Endothelial cell of umbilical vein (primary cell): ENCODE results near the gene PLA2G2D. TPM values are rescaled to one million over a fixed set of nuclear protein-coding genes. Genes with fewer than 3 reads are reported as not detected.

ENCODE experiments used
- BruUV-seq: library from RNA; stranded (reverse); fragments of 400-500 nt; replicated peaks from 2 replicates; lab custom pipeline; 2021; lab: Mats Ljungman, UMichigan
- CTCF ChIA-PET: fragments of 300-600, 350-600 bp; sonication (Branson Sonifier 250); formaldehyde crosslinking; loops from one replicate; lab custom pipeline; 2021; ENCODE audit warnings: antibody characterized with exemption, inconsistent platforms; lab: Charles Lee
- POLR2A ChIA-PET: fragments of 300-600, 350-600 bp; sonication (Branson Sonifier 250); formaldehyde crosslinking; loops from one replicate; lab custom pipeline; 2021; ENCODE audit warnings: antibody characterized with exemption, inconsistent platforms; lab: Charles Lee
- DNase-seq: peaks from one replicate; pipeline ENCODE4 v3.0.0-alpha.2; 2011; ENCODE audit warnings: low read depth, low spot score
- FAIRE-seq: peaks from 2 replicates; lab custom pipeline; 2011; peaks lifted over from hg19 to GRCh38; lab: Jason Lieb, UNC
- H2AFZ ChIP-seq: 2 replicates; pipeline ENCODE4 v1.6.0; 2012; ENCODE audit warnings: low read depth, low read length, control low read depth, inconsistent platforms
- H3K27ac ChIP-seq: 2 replicates; pipeline ENCODE4 v1.5.1; 2011; ENCODE audit warnings: low read depth, mild to moderate bottlenecking, control low read depth, low read length, moderate library complexity; ENCODE audit not compliant: insufficient read depth
- H3K27me3 ChIP-seq, 2 experiments: 2 replicates each; pipeline versions ENCODE4 v1.6.0 to v1.6.1; 2011; ENCODE audit warnings: low read length in 2 of 2, mixed read lengths in 1 of 2; ENCODE audit not compliant: control insufficient read depth in 2 of 2, insufficient read depth in 2 of 2
- H3K36me3 ChIP-seq, 2 experiments: 2 replicates in 1 of 2; 3 replicates in 1 of 2; pipeline ENCODE4 v1.5.1; 2011; ENCODE audit warnings: low read length in 2 of 2, mild to moderate bottlenecking in 1 of 2, moderate library complexity in 1 of 2; ENCODE audit not compliant: control insufficient read depth in 2 of 2, insufficient read depth in 2 of 2; ENCODE audit errors: extremely low read depth in 1 of 2
- H3K4me1 ChIP-seq: 3 replicates; pipeline ENCODE4 v1.5.1; 2011; ENCODE audit warnings: mild to moderate bottlenecking, low read length; ENCODE audit not compliant: control insufficient read depth, insufficient read depth; ENCODE audit errors: extremely low read depth
- H3K4me2 ChIP-seq: 2 replicates; pipeline ENCODE4 v1.6.1; 2011; ENCODE audit warnings: low read length, control low read depth, mixed read lengths; ENCODE audit not compliant: insufficient read depth
- H3K4me3 ChIP-seq, 3 experiments: fragments of 200-600 bp in 1 of 3; sonication (generic), shearing (Covaris generic) in 1 of 3; replicated peaks in 1 of 3; 2 replicates each; pipeline ENCODE4 v1.5.1; 2011 to 2016; ENCODE audit warnings: control low read depth in 3 of 3, low read length in 3 of 3, mild to moderate bottlenecking in 2 of 3, inconsistent platforms in 1 of 3, low read depth in 1 of 3, moderate library complexity in 1 of 3; ENCODE audit not compliant: insufficient read depth in 1 of 3
- H3K79me2 ChIP-seq: 2 replicates; pipeline ENCODE4 v1.6.0; 2012; ENCODE audit warnings: low read length, inconsistent platforms; ENCODE audit not compliant: control insufficient read depth, insufficient read depth
- H3K9ac ChIP-seq: replicated peaks from 2 replicates; pipeline ENCODE3; 2011; ENCODE audit warnings: low read length, control low read depth; ENCODE audit not compliant: insufficient read depth; ENCODE audit errors: extremely low read depth
- H3K9me1 ChIP-seq: replicated peaks from 3 replicates; pipeline ENCODE4 v1.6.0; 2011; ENCODE audit warnings: mild to moderate bottlenecking, low read length; ENCODE audit not compliant: control insufficient read depth, insufficient read depth; ENCODE audit errors: extremely low read depth
- H3K9me3 ChIP-seq: replicated peaks from 2 replicates; pipeline ENCODE4 v1.5.1; 2012; ENCODE audit warnings: low read length, inconsistent platforms; ENCODE audit not compliant: control insufficient read depth, insufficient read depth
- H4K20me1 ChIP-seq: replicated peaks from 2 replicates; pipeline ENCODE3; 2011; ENCODE audit warnings: mild to moderate bottlenecking, low read length; ENCODE audit not compliant: control insufficient read depth, insufficient read depth; ENCODE audit errors: extremely low read depth
- EZH2 ChIP-seq: IDR thresholded peaks from 2 replicates; pipeline ENCODE4 v1.6.1; 2012; ENCODE audit warnings: borderline replicate concordance, low read depth, mild to moderate bottlenecking, moderate library complexity, low read length, inconsistent platforms; ENCODE audit not compliant: severe bottlenecking
- FOS ChIP-seq: IDR thresholded peaks from 2 replicates; pipeline ENCODE4 v1.6.1; 2011; ENCODE audit warnings: mild to moderate bottlenecking, low read length, moderate library complexity, borderline replicate concordance; ENCODE audit not compliant: insufficient read depth
- GATA2 ChIP-seq: IDR thresholded peaks from 2 replicates; pipeline ENCODE4 v1.7.0; 2011; ENCODE audit warnings: low read depth, mild to moderate bottlenecking, moderate library complexity, mixed read lengths, low read length; ENCODE audit not compliant: insufficient read length, insufficient read depth
- JUN ChIP-seq: IDR thresholded peaks from 2 replicates; pipeline ENCODE4 v1.6.1; 2011; ENCODE audit warnings: borderline replicate concordance, low read depth; ENCODE audit not compliant: insufficient read length, insufficient read depth
- MYC ChIP-seq: IDR thresholded peaks from one replicate; pipeline ENCODE4 v1.6.1; 2011; ENCODE audit warnings: mild to moderate bottlenecking, low read depth, low read length
- POLR2A ChIP-seq: IDR thresholded peaks from 2 replicates; pipeline ENCODE4 v1.6.1; 2012; ENCODE audit warnings: low read depth, mild to moderate bottlenecking, control low read depth, low read length
- POLR2AphosphoS5 ChIP-seq: IDR thresholded peaks from 2 replicates; pipeline ENCODE4 v1.6.1; 2012; ENCODE audit warnings: low read depth, mild to moderate bottlenecking, control low read depth, low read length, moderate library complexity; ENCODE audit not compliant: insufficient read depth
- dilution Hi-C: fragments of 300-500 bp; cut with MboI; formaldehyde crosslinking; loops from one replicate; pipeline ENCODE4 v1.15.0; 2019; ENCODE audit warnings: low sequenced_read_pairs; ENCODE audit not compliant: extremely low pct_ligation_motif_present
- intact Hi-C: fragments of 100-400 bp; cut with micrococcal nuclease; formaldehyde crosslinking; loops from one replicate; pipeline ENCODE4 v1.10.0; 2022
- polyA plus RNA-seq, 4 experiments: library from polyadenylated mRNA; depleted of rRNA in 3 of 4; stranded (reverse) in 3 of 4; unstranded in 1 of 4; fragments of >200 nt; gene quantifications; 2 replicates each; pipeline versions ENCODE4 v1.2.1 to v1.2.3, GENCODE V29; 2011 to 2012; ENCODE audit warnings: missing spikeins in 1 of 4
- total RNA-seq: library from RNA; stranded (reverse); gene quantifications from 2 replicates; pipeline ENCODE4 v1.2.3, GENCODE V29; 2021
- TF ChIP-seq, protein P1 (sequence below): IDR thresholded peaks from 2 replicates; pipeline ENCODE4 v1.6.1; 2011; ENCODE audit not compliant: insufficient read depth, insufficient read length
- TF ChIP-seq, protein P2 (sequence below), 2 donors: IDR thresholded peaks; 1 replicate in 1 of 2; 2 replicates in 1 of 2; pipeline ENCODE4 v1.5.1; 2011; ENCODE audit warnings: low read length in 2 of 2, mild to moderate bottlenecking in 2 of 2, moderate library complexity in 2 of 2, control low read depth in 1 of 2, inconsistent platforms in 1 of 2, low read depth in 1 of 2; ENCODE audit not compliant: insufficient read depth in 1 of 2; ENCODE audit errors: extremely low read depth in 1 of 2

The PLA2G2D gene
- total and polyA plus RNA-seq, 2 donors (not counting 3 experiments of a cell fraction or from before 2014, with no cell fraction given), result not detected

DNA sequence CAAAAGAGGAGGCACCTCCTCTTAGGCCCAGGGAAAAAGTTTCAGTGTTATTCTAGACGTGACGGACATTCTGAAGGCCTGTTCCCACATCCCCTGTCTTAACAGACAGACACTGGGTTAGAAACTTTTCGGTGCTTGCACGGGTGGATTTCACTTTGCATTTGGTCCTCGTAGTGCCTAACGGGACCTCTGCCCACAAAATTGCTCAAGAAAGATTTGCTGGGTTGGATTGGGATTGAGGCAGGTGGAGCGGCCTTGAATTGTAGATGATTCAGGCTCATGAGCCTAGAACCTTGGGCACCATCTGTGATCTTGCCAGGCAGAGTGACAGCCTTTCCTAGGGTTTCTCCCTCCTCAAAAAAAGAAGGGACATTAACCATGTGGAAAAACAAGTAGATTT, 46.6 kb downstream of the PLA2G2D start:
- no TSS peak for BruUV-seq
- DNase-seq, result no peak
- H3K4me2 ChIP-seq, result no peak overlapping the region
- no peaks in the 10 kb centered on the region for H4K20me1 ChIP-seq
- TF ChIP-seq EZH2, result no peak
- TF ChIP-seq GATA2, result no peak
- TF ChIP-seq, protein P1, sequence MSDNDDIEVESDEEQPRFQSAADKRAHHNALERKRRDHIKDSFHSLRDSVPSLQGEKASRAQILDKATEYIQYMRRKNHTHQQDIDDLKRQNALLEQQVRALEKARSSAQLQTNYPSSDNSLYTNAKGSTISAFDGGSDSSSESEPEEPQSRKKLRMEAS, result no peak
- no peak for TF ChIP-seq JUN
- no peak for TF ChIP-seq FOS
- no peak for TF ChIP-seq MYC
- H3K27me3 ChIP-seq, result no peaks in the 10 kb centered on the region
- no peaks in the 10 kb centered on the region for H3K9me3 ChIP-seq
- H3K36me3 ChIP-seq, result no peaks in the 10 kb centered on the region
- no peak overlapping the region for H2AFZ ChIP-seq
- no peaks in the 10 kb centered on the region for H3K9me1 ChIP-seq
- intact Hi-C loops, result no loop called here
- dilution Hi-C loops, result no loop called here
- POLR2A ChIA-PET, result no interaction called here
- H3K9ac ChIP-seq, result no peak overlapping the region
- no peaks in the 10 kb centered on the region for H3K4me1 ChIP-seq
- H3K79me2 ChIP-seq, result no peaks in the 10 kb centered on the region
- CTCF ChIA-PET, result no interaction called here
- no peak overlapping the region for H3K27ac ChIP-seq
- H3K4me3 ChIP-seq, result no peak overlapping the region
- no peak for FAIRE-seq

DNA sequence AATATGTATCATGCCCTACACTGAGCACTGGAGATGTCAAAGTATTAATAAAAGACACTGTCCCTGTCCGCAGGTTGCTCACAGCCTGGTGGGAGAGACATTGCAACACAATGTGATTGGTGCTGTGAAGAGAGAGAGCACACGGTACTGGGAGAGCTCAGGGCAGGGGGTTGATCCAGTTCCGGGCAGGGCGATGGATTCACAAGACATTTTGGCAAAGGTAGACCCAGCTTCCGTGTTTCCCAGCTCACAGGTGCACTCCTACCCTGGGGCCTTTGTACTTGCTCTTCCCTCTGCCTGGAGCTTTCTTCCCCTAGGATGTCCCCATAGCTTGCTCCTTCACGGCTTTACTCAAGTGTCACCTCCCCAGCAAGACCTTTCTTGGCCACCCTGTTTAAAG, 47.9 kb downstream of the PLA2G2D start:
- H3K9me1 ChIP-seq, result no peaks in the 10 kb centered on the region
- H3K9me3 ChIP-seq, result no peaks in the 10 kb centered on the region
- BruUV-seq, result no TSS peak
- no peak overlapping the region for H3K27ac ChIP-seq
- DNase-seq (no peak), FAIRE-seq (no peak)
- no peak overlapping the region for H3K4me3 ChIP-seq
- H3K9ac ChIP-seq, result no peak overlapping the region
- dilution Hi-C loops (no loop called here), intact Hi-C loops (no loop called here)
- H3K36me3 ChIP-seq, result no peaks in the 10 kb centered on the region
- ChIA-PET CTCF (interaction anchor here (0.6 kb wide), 1 partner anchor 154 kb away, joined by 3 read pairs; no protein-coding TSS in a partner anchor), POLR2A (no interaction called here)
- no peak overlapping the region for H3K4me2 ChIP-seq
- no peak for TF ChIP-seq POLR2A
- TF ChIP-seq POLR2AphosphoS5, result no peak
- no peak for TF ChIP-seq MYC
- TF ChIP-seq, protein P1, result no peak
- TF ChIP-seq GATA2, result no peak
- TF ChIP-seq FOS, result no peak
- TF ChIP-seq, protein P2, sequence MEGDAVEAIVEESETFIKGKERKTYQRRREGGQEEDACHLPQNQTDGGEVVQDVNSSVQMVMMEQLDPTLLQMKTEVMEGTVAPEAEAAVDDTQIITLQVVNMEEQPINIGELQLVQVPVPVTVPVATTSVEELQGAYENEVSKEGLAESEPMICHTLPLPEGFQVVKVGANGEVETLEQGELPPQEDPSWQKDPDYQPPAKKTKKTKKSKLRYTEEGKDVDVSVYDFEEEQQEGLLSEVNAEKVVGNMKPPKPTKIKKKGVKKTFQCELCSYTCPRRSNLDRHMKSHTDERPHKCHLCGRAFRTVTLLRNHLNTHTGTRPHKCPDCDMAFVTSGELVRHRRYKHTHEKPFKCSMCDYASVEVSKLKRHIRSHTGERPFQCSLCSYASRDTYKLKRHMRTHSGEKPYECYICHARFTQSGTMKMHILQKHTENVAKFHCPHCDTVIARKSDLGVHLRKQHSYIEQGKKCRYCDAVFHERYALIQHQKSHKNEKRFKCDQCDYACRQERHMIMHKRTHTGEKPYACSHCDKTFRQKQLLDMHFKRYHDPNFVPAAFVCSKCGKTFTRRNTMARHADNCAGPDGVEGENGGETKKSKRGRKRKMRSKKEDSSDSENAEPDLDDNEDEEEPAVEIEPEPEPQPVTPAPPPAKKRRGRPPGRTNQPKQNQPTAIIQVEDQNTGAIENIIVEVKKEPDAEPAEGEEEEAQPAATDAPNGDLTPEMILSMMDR (IDR thresholded peaks at IDR 0.05; ENCODE audit: extremely low read depth in 1 of 2, insufficient read depth in 1 of 2, low read depth in 1 of 2, low read length in 2 of 2), result no peak
- TF ChIP-seq EZH2, result no peak
- no peak for TF ChIP-seq JUN
- H2AFZ ChIP-seq, result no peak overlapping the region
- no peaks in the 10 kb centered on the region for H3K4me1 ChIP-seq
- no peaks in the 10 kb centered on the region for H3K79me2 ChIP-seq
- no peaks in the 10 kb centered on the region for H3K27me3 ChIP-seq
- H4K20me1 ChIP-seq, result no peaks in the 10 kb centered on the region
